Fibroblast of the aortic adventitia (primary cell): ENCODE results near the gene CSNK1E. TPM values are rescaled to one million over a fixed set of nuclear protein-coding genes. Genes with fewer than 3 reads are reported as not detected.

Source experiments
- DNase-seq: peaks from one replicate; pipeline ENCODE4 v3.0.0-alpha.2; 2010; ENCODE audit warnings: low read depth
- H3K4me3 ChIP-seq: 2 replicates; pipeline ENCODE4 v1.5.1; 2011; ENCODE audit warnings: low read depth, mild to moderate bottlenecking, control low read depth, low read length, moderate library complexity
- CTCF ChIP-seq: IDR thresholded peaks from 2 replicates; pipeline ENCODE4 v1.5.1; 2011; ENCODE audit warnings: mild to moderate bottlenecking, low read length, control low read depth, inconsistent platforms; ENCODE audit not compliant: insufficient read depth
- total RNA-seq: library from RNA; depleted of rRNA; stranded (reverse); fragments of >200 nt; gene quantifications from 2 replicates; pipeline ENCODE4 v1.2.3, GENCODE V29; 2012; ENCODE audit warnings: low replicate concordance

The CSNK1E gene
- total RNA-seq, 1 donor, result 94.7 TPM

GRCh38 chr22:38296372-38296771, 20.9 kb downstream of the CSNK1E start:
- no peak for TF ChIP-seq CTCF
- H3K4me3 ChIP-seq, result no peak overlapping the region
- DNase-seq, result no peak

- no peak for TF ChIP-seq CTCF
- no peak for DNase-seq
- no peak overlapping the region for H3K4me3 ChIP-seq
Observed at GRCh38 chr22:38295863-38296262, 21.4 kb downstream of the CSNK1E start.

GRCh38 chr22:38295339-38295738, 21.9 kb downstream of the CSNK1E start:
- no peak for TF ChIP-seq CTCF
- H3K4me3 ChIP-seq, result no peak overlapping the region
- DNase-seq, result no peak

GRCh38 chr22:38294193-38294592, 23.0 kb downstream of the CSNK1E start:
- no peak overlapping the region for H3K4me3 ChIP-seq
- no peak for TF ChIP-seq CTCF
- no peak for DNase-seq

- no peak for TF ChIP-seq CTCF
- no peak overlapping the region for H3K4me3 ChIP-seq
- no peak for DNase-seq
Observed at GRCh38 chr22:38292694-38293093, 24.5 kb downstream of the CSNK1E start.

- no peak for TF ChIP-seq CTCF
- no peak overlapping the region for H3K4me3 ChIP-seq
- no peak for DNase-seq
Observed at GRCh38 chr22:38291201-38291777, 25.9 kb downstream of the CSNK1E start.

- no peak for TF ChIP-seq CTCF
- H3K4me3 ChIP-seq, result no peak overlapping the region
- DNase-seq, result no peak
Observed at GRCh38 chr22:38290347-38290746, 26.9 kb downstream of the CSNK1E start.
